ENCODE results near the gene DLGAP1. TPM values are rescaled to one million over a fixed set of nuclear protein-coding genes. Genes with fewer than 3 reads are reported as not detected.

DLGAP1 gene
- total RNA-seq, 1 experiment from 2014 or later, result 23.0 TPM

- POLR2A ChIA-PET, result no interaction called here
Observed at GRCh38 chr18:3456686-3457069, 998.4 kb downstream of the DLGAP1 start.

GRCh38 chr18:3455907-3456685, 999.0 kb downstream of the DLGAP1 start:
- ATAC-seq, result peak; percentile 8; the same call in 1 of the 2 replicates
- TF ChIP-seq JUN (CRISPR knock-in tag; IDR thresholded peaks at IDR 0.05) (no peak), SMAD4 (CRISPR knock-in tag; IDR thresholded peaks at IDR 0.05) (no peak), AR (CRISPR knock-in tag; IDR thresholded peaks at IDR 0.05) (no peak), KAT7 (CRISPR knock-in tag; IDR thresholded peaks at IDR 0.05; ENCODE audit: borderline replicate concordance) (no peak), FOXP1 (CRISPR knock-in tag; IDR thresholded peaks at IDR 0.05; ENCODE audit: borderline replicate concordance) (no peak)
- peak overlapping the region; percentile 96 for H3K4me3 Mint-ChIP-seq
- ChIA-PET POLR2A (interaction anchor here (1.3 to 4.4 kb wide), 2 partner anchors 138 to 147 kb away, joined by 3 to 41 read pairs; no protein-coding TSS in a partner anchor), CTCF (interaction anchor here (0.6 to 6.4 kb wide), 14 partner anchors 11 to 316 kb away, joined by 3 to 53 read pairs (median 8); no protein-coding TSS in a partner anchor)
- peaks cover 73% of the 10 kb centered on the region for H3K36me3 Mint-ChIP-seq
- peak overlapping the region; percentile 98 for H3K27ac Mint-ChIP-seq
- H3K9me3 Mint-ChIP-seq, result peaks cover 4% of the 10 kb centered on the region; the same call in 1 of the 2 replicates
- H3K27me3 Mint-ChIP-seq (ENCODE audit: low read depth), result no peaks in the 10 kb centered on the region
- peaks cover 72% of the 10 kb centered on the region for H3K4me1 Mint-ChIP-seq
- DNase-seq (ENCODE audit: low spot score), result no peak

More at GRCh38 chr18:3456686-3457069, 998.4 kb downstream of the DLGAP1 start:
- Mint-ChIP-seq H3K4me3 (peak overlapping the region; percentile 96), H3K27me3 (ENCODE audit: low read depth) (no peaks in the 10 kb centered on the region), H3K36me3 (peaks cover 67% of the 10 kb centered on the region), H3K27ac (peak overlapping the region; percentile 98), H3K4me1 (peaks cover 77% of the 10 kb centered on the region), H3K9me3 (peaks cover 4% of the 10 kb centered on the region; the same call in 1 of the 2 replicates)
- no peak for ATAC-seq
- TF ChIP-seq GABPB1 (CRISPR knock-in tag; IDR thresholded peaks at IDR 0.05), result 0 out of 2 replicates have a peak, but pooled peaks have one; percentile 18
- TF ChIP-seq GRHL2 (CRISPR knock-in tag; IDR thresholded peaks at IDR 0.05; ENCODE audit: insufficient replicate concordance, severe bottlenecking), result no peak
- no peak for DNase-seq (ENCODE audit: low spot score)
- CTCF ChIA-PET, result interaction anchor here (1.6 to 6.4 kb wide), 7 partner anchors 11 to 209 kb away, joined by 5 to 53 read pairs (median 7); no protein-coding TSS in a partner anchor

GRCh38 chr18:3455090-3455635, 999.9 kb downstream of the DLGAP1 start:
- Mint-ChIP-seq H3K4me3 (peak overlapping the region; percentile 96), H3K27me3 (ENCODE audit: low read depth) (no peaks in the 10 kb centered on the region), H3K27ac (peak overlapping the region; percentile 98), H3K36me3 (peaks cover 68% of the 10 kb centered on the region), H3K4me1 (peaks cover 64% of the 10 kb centered on the region), H3K9me3 (no peaks in the 10 kb centered on the region)
- DNase-seq (ENCODE audit: low spot score) (no peak), ATAC-seq (peak; percentile 3; the same call in 1 of the 2 replicates)
- POLR2A ChIA-PET, result interaction anchor here (0.6 to 4.4 kb wide), 7 partner anchors 31 to 1231 kb away, joined by 3 to 41 read pairs (median 3); no protein-coding TSS in a partner anchor
- CTCF ChIA-PET, result interaction anchor here (0.6 to 6.4 kb wide), 28 partner anchors 8 to 317 kb away, joined by 3 to 53 read pairs (median 4); no protein-coding TSS in a partner anchor
- TF ChIP-seq ZMAT4 (CRISPR knock-in tag; IDR thresholded peaks at IDR 0.05), result no peak
- no peak for TF ChIP-seq AR (CRISPR knock-in tag; IDR thresholded peaks at IDR 0.05)
- TF ChIP-seq ZNF232 (CRISPR knock-in tag; IDR thresholded peaks at IDR 0.05), result no peak
- no peak for TF ChIP-seq SP1 (CRISPR knock-in tag; conservative IDR thresholded peaks at IDR 0.05)
- no peak for TF ChIP-seq ZBTB43 (CRISPR knock-in tag; IDR thresholded peaks at IDR 0.05)
- no peak for TF ChIP-seq AFF4 (CRISPR knock-in tag; IDR thresholded peaks at IDR 0.05; ENCODE audit: borderline replicate concordance)
- no peak for TF ChIP-seq OVOL2 (CRISPR knock-in tag; IDR thresholded peaks at IDR 0.05; ENCODE audit: borderline replicate concordance)
- TF ChIP-seq FOXP1 (CRISPR knock-in tag; IDR thresholded peaks at IDR 0.05; ENCODE audit: borderline replicate concordance), result no peak
- no peak for TF ChIP-seq ZNF121 (CRISPR knock-in tag; IDR thresholded peaks at IDR 0.05)
- no peak for TF ChIP-seq ATF3 (CRISPR knock-in tag; conservative IDR thresholded peaks at IDR 0.05)
- no peak for TF ChIP-seq NR1H2 (CRISPR knock-in tag; IDR thresholded peaks at IDR 0.05)
- no peak for TF ChIP-seq SMAD3 (CRISPR knock-in tag; IDR thresholded peaks at IDR 0.05; ENCODE audit: borderline replicate concordance)

Data from WTC11 (cell line).